ENCODE results near the gene PLLP. TPM values are rescaled to one million over a fixed set of nuclear protein-coding genes. Genes with fewer than 3 reads are reported as not detected.

Gene PLLP
- total RNA-seq, 2 donors from 2014 or later, result 11.6 to 16.7 TPM

DNA sequence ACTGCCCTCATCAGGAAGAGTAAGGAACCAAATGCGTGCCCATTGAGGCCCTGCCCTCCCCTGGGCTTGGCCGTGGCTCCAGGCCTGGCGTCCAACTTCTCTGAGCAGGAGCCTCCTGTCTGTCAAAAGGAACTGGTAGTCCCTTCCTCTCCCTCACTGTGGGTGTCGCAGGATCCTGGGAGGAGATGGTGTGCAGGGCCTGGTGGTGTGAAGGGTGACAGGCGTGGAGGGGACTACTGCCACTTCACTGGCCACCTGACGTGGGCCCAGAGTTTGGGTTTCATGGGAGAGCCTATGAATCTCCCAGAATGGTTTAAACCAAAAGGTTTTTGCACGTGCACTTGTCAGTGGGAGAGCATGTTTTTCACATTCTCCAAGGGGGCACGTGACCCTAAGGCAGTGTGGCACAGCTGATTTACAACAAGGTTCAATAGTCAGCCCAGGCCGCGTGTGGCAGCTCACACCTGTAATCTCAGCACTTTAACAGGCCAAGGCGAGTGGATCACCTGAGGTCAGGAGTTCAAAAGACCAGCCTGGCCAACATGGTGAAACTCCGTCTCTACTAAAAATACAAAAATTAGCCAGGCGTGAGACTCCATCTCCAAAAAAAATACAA, 26.9 kb downstream of the PLLP start:
- TF ChIP-seq, protein P1, sequence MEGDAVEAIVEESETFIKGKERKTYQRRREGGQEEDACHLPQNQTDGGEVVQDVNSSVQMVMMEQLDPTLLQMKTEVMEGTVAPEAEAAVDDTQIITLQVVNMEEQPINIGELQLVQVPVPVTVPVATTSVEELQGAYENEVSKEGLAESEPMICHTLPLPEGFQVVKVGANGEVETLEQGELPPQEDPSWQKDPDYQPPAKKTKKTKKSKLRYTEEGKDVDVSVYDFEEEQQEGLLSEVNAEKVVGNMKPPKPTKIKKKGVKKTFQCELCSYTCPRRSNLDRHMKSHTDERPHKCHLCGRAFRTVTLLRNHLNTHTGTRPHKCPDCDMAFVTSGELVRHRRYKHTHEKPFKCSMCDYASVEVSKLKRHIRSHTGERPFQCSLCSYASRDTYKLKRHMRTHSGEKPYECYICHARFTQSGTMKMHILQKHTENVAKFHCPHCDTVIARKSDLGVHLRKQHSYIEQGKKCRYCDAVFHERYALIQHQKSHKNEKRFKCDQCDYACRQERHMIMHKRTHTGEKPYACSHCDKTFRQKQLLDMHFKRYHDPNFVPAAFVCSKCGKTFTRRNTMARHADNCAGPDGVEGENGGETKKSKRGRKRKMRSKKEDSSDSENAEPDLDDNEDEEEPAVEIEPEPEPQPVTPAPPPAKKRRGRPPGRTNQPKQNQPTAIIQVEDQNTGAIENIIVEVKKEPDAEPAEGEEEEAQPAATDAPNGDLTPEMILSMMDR (IDR thresholded peaks at IDR 0.05), result no peak
- Histone ChIP-seq H3K36me3 (no peaks in the 10 kb centered on the region), H3K9me3 (no peaks in the 10 kb centered on the region), H3K27ac (no peak overlapping the region), H3K4me1 (no peaks in the 10 kb centered on the region), H3K27me3 (no peaks in the 10 kb centered on the region), H3K9ac (ENCODE audit: low read depth in 2 of 2, low read length in 2 of 2) (no peak overlapping the region), H3K4me3 (no peak overlapping the region)
- no peak for DNase-seq
- intact Hi-C loops (cut with DNase I), result no loop called here

DNA sequence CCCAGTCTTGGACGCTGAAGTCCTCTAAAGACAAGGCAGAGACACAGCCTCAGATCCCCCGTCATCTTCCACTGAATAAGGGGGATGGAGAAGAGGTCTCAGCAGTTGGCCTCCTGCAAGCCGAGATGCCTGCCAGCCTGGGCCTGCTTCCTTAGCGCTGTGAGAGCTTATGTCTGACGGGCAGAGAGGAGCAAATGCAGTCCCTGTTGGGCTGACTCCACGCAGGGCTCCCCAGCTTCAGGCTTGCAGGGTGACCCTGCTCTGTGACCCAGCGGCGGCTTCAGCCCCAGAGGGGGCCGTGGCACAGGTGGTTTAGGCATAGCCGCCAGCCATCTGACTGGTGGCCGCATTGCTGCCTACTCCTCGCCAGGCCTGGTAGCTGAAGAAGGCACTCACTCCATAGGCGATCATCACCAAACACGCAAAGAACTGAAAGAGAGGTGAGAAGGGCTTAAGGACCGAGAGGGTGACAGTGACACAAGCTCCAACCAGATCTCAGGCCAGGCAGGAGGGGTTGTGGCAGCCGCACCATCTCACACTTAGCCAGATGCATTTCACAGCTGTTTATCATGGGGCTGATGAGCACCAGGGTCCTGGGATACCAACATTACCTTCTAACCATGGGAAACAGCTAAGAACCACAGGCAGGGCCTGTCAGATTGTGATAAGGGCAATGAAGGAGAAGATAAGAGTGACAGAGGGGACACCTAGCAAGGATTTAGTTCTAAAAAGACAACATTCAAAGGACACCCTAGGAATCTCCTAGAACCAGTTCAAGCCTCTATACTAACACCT, 27.7 kb downstream of the PLLP start:
- TF ChIP-seq, protein P1 (IDR thresholded peaks at IDR 0.05), result no peak
- Histone ChIP-seq H3K36me3 (no peaks in the 10 kb centered on the region), H3K9ac (ENCODE audit: low read depth in 2 of 2, low read length in 2 of 2) (no peak overlapping the region), H3K27ac (no peak overlapping the region), H3K4me1 (no peaks in the 10 kb centered on the region), H3K9me3 (no peaks in the 10 kb centered on the region), H3K27me3 (no peaks in the 10 kb centered on the region), H3K4me3 (no peak overlapping the region)
- intact Hi-C loops (cut with DNase I), result no loop called here
- DNase-seq, result no peak

GRCh38 chr16:57255686-57256415, 28.6 kb downstream of the PLLP start:
- no peak overlapping the region for H3K27ac ChIP-seq
- intact Hi-C loops (cut with DNase I), result no loop called here
- no peaks in the 10 kb centered on the region for H3K9me3 ChIP-seq
- no peak for DNase-seq
- H3K4me1 ChIP-seq, result no peaks in the 10 kb centered on the region
- no peak overlapping the region for H3K4me3 ChIP-seq
- H3K9ac ChIP-seq (ENCODE audit: low read depth in 2 of 2, low read length in 2 of 2), result no peak overlapping the region
- TF ChIP-seq, protein P1 (IDR thresholded peaks at IDR 0.05), result no peak
- H3K27me3 ChIP-seq, result no peaks in the 10 kb centered on the region
- no peaks in the 10 kb centered on the region for H3K36me3 ChIP-seq

- intact Hi-C loops (cut with DNase I), result no loop called here
- TF ChIP-seq, protein P1 (IDR thresholded peaks at IDR 0.05), result no peak
- H3K27ac ChIP-seq, result no peak overlapping the region
- no peak for DNase-seq
- no peak overlapping the region for H3K4me3 ChIP-seq
- no peaks in the 10 kb centered on the region for H3K27me3 ChIP-seq
- H3K9ac ChIP-seq (ENCODE audit: low read depth in 2 of 2, low read length in 2 of 2), result no peak overlapping the region
- peaks cover 6% of the 10 kb centered on the region for H3K36me3 ChIP-seq
- no peaks in the 10 kb centered on the region for H3K4me1 ChIP-seq
- H3K9me3 ChIP-seq, result no peaks in the 10 kb centered on the region
These were observed 31.0 kb downstream of the PLLP start for GRCh38 chr16:57253466-57253865.

- no peak for DNase-seq
- Histone ChIP-seq H3K27ac (no peak overlapping the region), H3K36me3 (peaks cover 6% of the 10 kb centered on the region), H3K4me3 (no peak overlapping the region), H3K4me1 (no peaks in the 10 kb centered on the region), H3K9ac (ENCODE audit: low read depth in 2 of 2, low read length in 2 of 2) (no peak overlapping the region), H3K27me3 (no peaks in the 10 kb centered on the region), H3K9me3 (no peaks in the 10 kb centered on the region)
- TF ChIP-seq, protein P1 (IDR thresholded peaks at IDR 0.05), result no peak
- intact Hi-C loops (cut with DNase I), result no loop called here
These were observed 32.2 kb downstream of the PLLP start for GRCh38 chr16:57252148-57252721.
